Activated CD8-positive, alpha-beta memory T cell treated with anti-CD3 and anti-CD28 coated beads, Interleukin-2, amount 50 U/mL, for 4 hours (primary cell): ENCODE data around the gene RIPPLY3.
A peak's percentile ranks its signal among the peaks of the same experiment; 100 is the strongest.

Experiments
- DNase-seq: peaks from one replicate; pipeline ENCODE4 v3.0.0-alpha.2; 2020

The RIPPLY3 gene, protein sequence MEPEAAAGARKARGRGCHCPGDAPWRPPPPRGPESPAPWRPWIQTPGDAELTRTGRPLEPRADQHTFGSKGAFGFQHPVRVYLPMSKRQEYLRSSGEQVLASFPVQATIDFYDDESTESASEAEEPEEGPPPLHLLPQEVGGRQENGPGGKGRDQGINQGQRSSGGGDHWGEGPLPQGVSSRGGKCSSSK

GRCh38 chr21:37006486-37007291 is at the start of gene RIPPLY3:
RIPPLY3 (plus strand) TSS chr21:37006702; CDS start chr21:37006773, 71 bp downstream.
- no peak for DNase-seq

- DNase-seq, result no peak
These were observed 47.3 kb upstream of the RIPPLY3 start for GRCh38 chr21:36959020-36959835.

GRCh38 chr21:36960676-36961284 is 45.7 kb upstream of the RIPPLY3 start:
- DNase-seq, result no peak

DNA sequence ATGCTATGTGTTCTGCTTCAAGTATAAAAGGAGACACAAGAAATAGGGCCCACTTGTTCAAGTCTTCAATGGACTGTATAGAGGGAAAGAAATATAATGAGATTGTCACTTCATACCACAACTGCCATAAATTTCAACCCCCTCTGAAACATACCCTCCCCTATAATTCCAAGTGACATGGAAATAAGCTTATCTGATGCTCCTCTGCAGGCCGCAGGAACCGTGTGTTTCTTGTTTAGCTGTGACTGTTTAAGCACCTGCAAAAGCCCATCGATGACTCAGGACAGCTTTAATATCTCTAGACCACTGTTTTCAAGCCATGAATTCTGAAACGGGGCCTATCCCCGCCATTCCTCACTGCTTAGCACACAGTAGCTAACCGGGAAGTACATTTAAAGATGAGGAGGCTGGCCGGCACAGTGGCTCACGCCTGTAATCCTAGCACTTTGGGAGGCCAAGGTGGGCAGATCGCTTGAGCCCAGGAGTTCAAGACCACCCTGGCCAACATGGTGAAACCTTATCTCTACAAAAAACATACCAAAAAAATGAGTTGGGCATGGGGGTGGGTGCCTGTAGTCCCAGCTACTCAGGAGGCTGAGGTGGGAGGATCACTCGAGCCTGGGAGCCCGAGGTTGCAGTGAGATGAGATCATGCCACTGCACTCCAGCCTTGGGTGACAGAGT is 44.3 kb upstream of the RIPPLY3 start:
- DNase-seq, result no peak

GRCh38 chr21:36964398-36964797 is 42.1 kb upstream of the RIPPLY3 start:
- DNase-seq, result no peak

DNA sequence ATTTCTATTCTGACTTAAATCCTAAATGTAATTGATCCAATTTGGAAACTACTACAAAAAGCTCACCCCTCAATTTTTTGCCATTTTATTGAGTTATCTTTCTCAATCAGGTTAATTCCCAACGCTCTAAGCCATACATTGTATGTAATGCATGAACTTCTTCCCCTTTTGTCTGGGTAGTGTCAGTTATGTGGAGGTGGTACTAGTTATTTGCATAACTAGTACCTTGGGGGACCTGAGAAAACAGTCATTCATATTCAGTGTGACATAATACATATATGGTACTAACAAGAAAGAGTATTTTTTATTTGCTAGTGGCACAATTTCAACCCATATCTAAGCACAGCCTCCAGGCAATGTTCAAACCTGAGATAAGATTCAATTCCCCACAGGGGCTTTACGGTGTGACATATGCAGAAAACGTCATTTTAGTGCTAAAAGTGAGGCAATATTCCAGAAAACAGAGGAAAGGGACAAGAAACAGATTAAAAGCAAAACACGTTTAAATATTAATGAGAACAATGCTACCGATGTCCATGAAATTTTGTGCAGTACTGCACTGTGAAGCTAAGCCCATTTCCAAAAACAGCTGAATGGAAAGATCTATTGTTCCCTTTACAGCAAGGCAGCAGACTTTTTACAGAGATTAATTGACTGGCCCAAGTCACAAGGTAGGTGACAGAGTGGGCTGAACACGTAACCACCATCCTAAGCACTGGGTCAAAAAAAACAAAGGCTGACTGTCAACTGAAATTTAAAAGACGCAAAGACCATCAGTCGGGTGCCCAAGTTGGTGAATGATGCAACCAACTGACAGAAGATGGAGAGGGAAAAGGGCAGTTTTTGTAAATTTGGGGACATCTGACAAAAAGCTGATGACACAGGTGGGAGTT is 41.4 kb upstream of the RIPPLY3 start:
- no peak for DNase-seq

GRCh38 chr21:36965720-36966065 is 40.8 kb upstream of the RIPPLY3 start:
- no peak for DNase-seq

- DNase-seq, result peak; percentile 77
These were observed 40.3 kb upstream of the RIPPLY3 start, which contains the start of gene HLCS for GRCh38 chr21:36966066-36966820. HLCS (minus strand) TSS chr21:36966669; CDS start chr21:36966638, 31 bp downstream.

DNA sequence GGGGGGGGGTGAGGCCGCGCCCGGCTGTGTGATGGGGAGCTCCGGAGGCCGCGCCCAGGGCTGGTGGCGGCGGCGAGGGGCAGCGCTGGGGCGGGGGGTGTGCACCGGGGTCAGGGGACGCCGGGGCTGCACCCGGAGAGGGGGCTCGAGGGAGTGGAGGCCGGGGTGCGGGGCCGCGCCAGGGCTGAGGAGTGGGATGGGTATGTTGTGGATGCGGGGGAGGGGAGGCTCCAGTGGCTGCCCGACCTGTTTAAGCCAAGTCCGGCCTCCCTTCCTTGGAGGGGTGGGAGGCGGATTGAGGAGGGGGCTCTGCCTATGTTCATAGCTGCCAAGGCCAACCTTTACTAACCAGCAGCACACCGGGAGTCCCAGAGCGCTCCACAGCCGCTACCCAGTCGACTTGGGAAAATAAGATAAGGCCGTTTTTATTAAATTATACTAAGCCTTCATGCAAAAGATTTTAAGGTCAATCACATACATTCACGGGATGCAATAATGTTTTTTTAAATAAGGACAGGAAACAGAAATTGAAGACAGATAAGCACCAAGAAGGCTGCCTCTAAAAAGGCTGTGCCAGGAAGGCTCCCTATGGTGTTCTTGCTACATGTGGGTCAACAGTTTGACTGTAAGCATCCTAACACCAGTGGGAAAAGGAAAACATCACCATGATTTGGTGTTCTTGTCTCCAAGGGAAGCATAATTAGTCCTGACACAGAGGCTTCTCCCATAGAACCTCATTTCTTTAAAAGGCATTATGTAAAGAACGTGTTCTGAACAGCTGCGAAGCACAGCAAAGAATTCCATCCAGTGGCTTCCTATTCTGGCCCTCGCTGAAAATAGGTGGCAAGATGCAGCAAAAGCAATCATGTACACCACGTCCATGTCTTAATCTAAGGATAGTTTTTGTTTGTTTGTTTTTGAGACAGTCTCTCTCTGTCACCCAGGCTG is 39.4 kb upstream of the RIPPLY3 start:
- DNase-seq, result no peak

GRCh38 chr21:36968414-36968813 is 38.1 kb upstream of the RIPPLY3 start:
- DNase-seq, result no peak

- DNase-seq, result no peak
These were observed 37.5 kb upstream of the RIPPLY3 start for GRCh38 chr21:36968976-36969375.

- DNase-seq, result no peak
These were observed 32.3 kb upstream of the RIPPLY3 start for GRCh38 chr21:36973986-36974850.

DNA sequence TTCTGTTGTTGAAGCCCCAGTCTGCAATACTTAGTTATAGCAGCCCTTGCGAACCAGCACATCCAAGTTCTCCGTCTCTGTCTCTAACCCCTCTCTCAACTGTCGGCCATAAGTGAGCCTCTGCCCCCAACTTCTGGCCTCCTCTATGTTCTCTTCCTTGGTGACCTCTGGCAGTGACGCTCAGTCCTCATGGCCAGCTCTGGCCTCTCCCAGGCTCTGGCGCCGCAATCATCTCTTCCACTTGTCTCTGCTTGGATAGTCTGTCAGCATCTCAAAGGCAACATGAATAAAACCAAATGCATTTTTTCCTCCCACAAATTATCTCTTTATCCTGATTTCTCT is 31.7 kb upstream of the RIPPLY3 start:
- no peak for DNase-seq

DNA sequence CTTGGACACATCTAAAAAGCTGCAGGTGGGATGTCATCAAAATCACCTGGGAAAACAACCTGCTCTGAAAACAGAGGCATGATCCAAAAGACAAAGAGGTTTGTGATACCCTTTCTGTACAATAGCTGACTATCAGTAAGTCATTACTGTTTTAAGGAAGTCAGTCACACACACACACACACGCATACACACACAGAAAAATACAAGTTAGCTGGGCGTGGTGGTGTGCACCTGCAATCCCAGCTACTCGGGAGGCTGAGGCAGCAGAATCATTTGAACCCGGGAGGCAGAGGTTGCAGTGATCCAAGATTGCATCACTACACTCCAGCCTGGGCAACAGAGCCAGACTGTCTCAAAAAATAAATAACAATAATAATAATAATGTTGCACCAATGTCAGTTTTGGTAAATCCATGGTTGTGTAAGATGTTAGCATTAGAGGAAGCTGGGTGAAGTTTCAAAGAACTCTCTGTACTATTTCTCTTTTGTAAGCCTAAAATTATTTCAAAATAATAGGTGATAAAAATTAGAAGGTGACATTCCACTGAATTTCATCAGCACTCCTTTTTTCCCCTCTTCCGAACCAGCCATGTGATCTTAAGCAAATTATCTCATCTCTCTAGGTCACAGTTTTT is 30.2 kb upstream of the RIPPLY3 start:
- DNase-seq, result no peak

- peak; percentile 24 for DNase-seq
These were observed 29.4 kb upstream of the RIPPLY3 start for GRCh38 chr21:36976882-36977651.

- peak; percentile 20 for DNase-seq
These were observed 26.0 kb upstream of the RIPPLY3 start for GRCh38 chr21:36980280-36981048.

- no peak for DNase-seq
These were observed 25.5 kb upstream of the RIPPLY3 start for GRCh38 chr21:36981049-36981391.
